Osteoblast (primary cell): ENCODE measurements around the gene ZNF414. TPM values are rescaled to one million over a fixed set of nuclear protein-coding genes. Genes with fewer than 3 reads are reported as not detected.

Experiments used
- DNase-seq: peaks from one replicate; pipeline ENCODE4 v3.0.0; 2011; ENCODE audit warnings: low spot score, mixed read lengths; ENCODE audit not compliant: insufficient read length; ENCODE audit errors: missing footprints
- H2AFZ ChIP-seq: 2 replicates; pipeline ENCODE4 v1.6.0; 2011; ENCODE audit warnings: mild to moderate bottlenecking, low read length
- H3K27ac ChIP-seq: 2 replicates; pipeline ENCODE4 v1.5.1; 2011; ENCODE audit warnings: mild to moderate bottlenecking, low read depth, low read length, moderate library complexity
- H3K27me3 ChIP-seq: 2 replicates; pipeline ENCODE4 v1.6.0; 2012; ENCODE audit warnings: mild to moderate bottlenecking, control low read depth, inconsistent platforms, low read length, moderate library complexity; ENCODE audit not compliant: insufficient read depth
- H3K36me3 ChIP-seq: 2 replicates; pipeline ENCODE4 v1.5.1; 2011; ENCODE audit warnings: mild to moderate bottlenecking, low read length, control low read depth, moderate library complexity; ENCODE audit not compliant: insufficient read depth
- H3K4me1 ChIP-seq: 2 replicates; pipeline ENCODE4 v1.5.1; 2011; ENCODE audit warnings: mild to moderate bottlenecking, low read length, control low read depth, moderate library complexity; ENCODE audit not compliant: insufficient read depth
- H3K4me2 ChIP-seq: 2 replicates; pipeline ENCODE4 v1.6.0; 2011; ENCODE audit warnings: mild to moderate bottlenecking, low read length; ENCODE audit not compliant: insufficient read depth
- H3K4me3 ChIP-seq: fragments of 200-600 bp; sonication (generic); 3 replicates; pipeline ENCODE4 v1.5.1; 2012; ENCODE audit warnings: mild to moderate bottlenecking, low read length, inconsistent platforms; ENCODE audit not compliant: insufficient read depth
- H3K79me2 ChIP-seq: 2 replicates; pipeline ENCODE4 v1.6.0; 2012; ENCODE audit warnings: mild to moderate bottlenecking, low read length, control low read depth, inconsistent platforms; ENCODE audit not compliant: insufficient read depth
- H3K9me3 ChIP-seq: 2 replicates; pipeline ENCODE4 v1.5.1; 2011; ENCODE audit warnings: low read depth, low read length, control low read depth
- H4K20me1 ChIP-seq: 2 replicates; pipeline ENCODE4 v1.6.0; 2012; ENCODE audit warnings: mild to moderate bottlenecking, low read length, control low read depth; ENCODE audit not compliant: insufficient read depth
- CTCF ChIP-seq: IDR thresholded peaks from 2 replicates; pipeline ENCODE4 v1.5.1; 2011; ENCODE audit warnings: mild to moderate bottlenecking, low read depth, low read length, moderate library complexity; ENCODE audit errors: extremely low read depth
- total RNA-seq: library from RNA; depleted of rRNA; stranded (reverse); fragments of >200 nt; gene quantifications from 2 replicates; pipeline ENCODE4 v1.2.3, GENCODE V29; 2012

ZNF414 gene
- total RNA-seq, 1 donor = 6.9 TPM

GRCh38 chr19:8498295-8498694 lies 15.7 kb downstream of the ZNF414 start:
- no peaks in the 10 kb centered on the region for H3K79me2 ChIP-seq
- no peaks in the 10 kb centered on the region for H4K20me1 ChIP-seq
- no peaks in the 10 kb centered on the region for H3K27me3 ChIP-seq
- no peaks in the 10 kb centered on the region for H3K4me1 ChIP-seq
- H2AFZ ChIP-seq = no peak overlapping the region
- H3K9me3 ChIP-seq = no peaks in the 10 kb centered on the region
- no peak overlapping the region for H3K4me2 ChIP-seq
- no peaks in the 10 kb centered on the region for H3K36me3 ChIP-seq
- no peak overlapping the region for H3K27ac ChIP-seq
- peak; percentile 58 for DNase-seq
- no peak overlapping the region for H3K4me3 ChIP-seq
- no peak for TF ChIP-seq CTCF

- Histone ChIP-seq H3K4me3 (no peak overlapping the region), H3K4me1 (no peaks in the 10 kb centered on the region)
- DNase-seq = no peak
Observed at GRCh38 chr19:8494158-8494557, 19.8 kb downstream of the ZNF414 start.

GRCh38 chr19:8491574-8491973 lies 22.4 kb downstream of the ZNF414 start:
- Histone ChIP-seq H3K27me3 (no peaks in the 10 kb centered on the region), H3K4me1 (no peaks in the 10 kb centered on the region), H3K4me2 (no peak overlapping the region), H3K36me3 (peaks cover 26% of the 10 kb centered on the region), H3K9me3 (no peaks in the 10 kb centered on the region), H2AFZ (no peak overlapping the region), H4K20me1 (peaks cover 11% of the 10 kb centered on the region), H3K27ac (no peak overlapping the region), H3K4me3 (no peak overlapping the region), H3K79me2 (no peaks in the 10 kb centered on the region)
- TF ChIP-seq CTCF = no peak
- peak; percentile 17 for DNase-seq

More at GRCh38 chr19:8494158-8494557, 19.8 kb downstream of the ZNF414 start:
- H4K20me1 ChIP-seq = no peaks in the 10 kb centered on the region
- no peak for TF ChIP-seq CTCF
- no peak overlapping the region for H2AFZ ChIP-seq
- no peaks in the 10 kb centered on the region for H3K27me3 ChIP-seq
- no peak overlapping the region for H3K4me2 ChIP-seq
- H3K9me3 ChIP-seq = no peaks in the 10 kb centered on the region
- H3K27ac ChIP-seq = no peak overlapping the region
- peaks cover under 1% of the 10 kb centered on the region for H3K36me3 ChIP-seq
- no peaks in the 10 kb centered on the region for H3K79me2 ChIP-seq

GRCh38 chr19:8490873-8491272 lies 23.1 kb downstream of the ZNF414 start:
- H4K20me1 ChIP-seq = peaks cover 13% of the 10 kb centered on the region
- no peaks in the 10 kb centered on the region for H3K9me3 ChIP-seq
- peaks cover 33% of the 10 kb centered on the region for H3K36me3 ChIP-seq
- H3K4me1 ChIP-seq = no peaks in the 10 kb centered on the region
- peak; percentile 73 for DNase-seq
- H3K27me3 ChIP-seq = no peaks in the 10 kb centered on the region
- no peak overlapping the region for H3K4me3 ChIP-seq
- H3K27ac ChIP-seq = no peak overlapping the region
- H2AFZ ChIP-seq = no peak overlapping the region
- TF ChIP-seq CTCF = no peak
- peaks cover 3% of the 10 kb centered on the region for H3K79me2 ChIP-seq
- no peak overlapping the region for H3K4me2 ChIP-seq
